IMR-90 (cell line): ENCODE results near the gene HINT3. TPM values are rescaled to one million over a fixed set of nuclear protein-coding genes. Genes with fewer than 3 reads are reported as not detected.

ENCODE experiments used
- CEBPB ChIP-seq: IDR thresholded peaks from 2 replicates; pipeline ENCODE4 v1.6.1; 2012; ENCODE audit warnings: low read depth, low read length, improper control_type of control experiment
- CHD1 ChIP-seq: IDR thresholded peaks from 2 replicates; pipeline ENCODE4 v1.6.1; 2012; ENCODE audit warnings: low read depth, low read length, improper control_type of control experiment
- CTCF ChIP-seq: conservative IDR thresholded peaks from 2 replicates; pipeline ENCODE4 v1.5.1; 2012; ENCODE audit warnings: mild to moderate bottlenecking, low read depth, low read length, improper control_type of control experiment
- MAFK ChIP-seq: IDR thresholded peaks from 2 replicates; pipeline ENCODE4 v1.6.1; 2012; ENCODE audit warnings: low read depth, low read length, improper control_type of control experiment
- NFE2L2 ChIP-seq: fragments of 150-350 bp; IDR thresholded peaks from 2 replicates; pipeline ENCODE4 v1.6.1; 2016; ENCODE audit warnings: low read depth, mild to moderate bottlenecking, low read length
- RFX5 ChIP-seq: IDR thresholded peaks from 2 replicates; pipeline ENCODE4 v1.8.0; 2012; ENCODE audit warnings: low read depth, mild to moderate bottlenecking, low read length, moderate library complexity
- polyA plus RNA-seq, 3 experiments: library from polyadenylated mRNA; depleted of rRNA; stranded (reverse); fragments of >200 nt; gene quantifications; 2 replicates each; pipeline ENCODE4 v1.2.3, GENCODE V29; 2012; ENCODE audit warnings: low replicate concordance in 1 of 3
- total RNA-seq: library from RNA; depleted of rRNA; stranded (reverse); fragments of >200 nt; gene quantifications from 2 replicates; pipeline ENCODE4 v1.2.3, GENCODE V29; 2012

The HINT3 gene
- total and polyA plus RNA-seq, 2 of the 4 experiments (the other 2 are of a cell fraction), result 3.4 to 6.5 TPM

GRCh38 chr6:125927761-125928160 lies 28.8 kb upstream of the HINT3 start (continued):
- TF ChIP-seq CTCF (no peak), NFE2L2 (no peak), CHD1 (no peak), RFX5 (no peak), MAFK (no peak), CEBPB (no peak)
